HG03060 (cell line): ENCODE data around the gene EXOSC7.
"Not testable (repeated sequence)": the region's sequence is repeated elsewhere in the genome, so short reads cannot be mapped to it uniquely, and the experiment has no call there.

ENCODE experiments used
- ATAC-seq: cut with Tn5 transposase; IDR thresholded peaks from one replicate; pipeline ENCODE4 v1.9.1; 2021; ENCODE audit warnings: low read depth, moderate number of reproducible peaks; ENCODE audit not compliant: unreplicated experiment

The EXOSC7 gene

DNA sequence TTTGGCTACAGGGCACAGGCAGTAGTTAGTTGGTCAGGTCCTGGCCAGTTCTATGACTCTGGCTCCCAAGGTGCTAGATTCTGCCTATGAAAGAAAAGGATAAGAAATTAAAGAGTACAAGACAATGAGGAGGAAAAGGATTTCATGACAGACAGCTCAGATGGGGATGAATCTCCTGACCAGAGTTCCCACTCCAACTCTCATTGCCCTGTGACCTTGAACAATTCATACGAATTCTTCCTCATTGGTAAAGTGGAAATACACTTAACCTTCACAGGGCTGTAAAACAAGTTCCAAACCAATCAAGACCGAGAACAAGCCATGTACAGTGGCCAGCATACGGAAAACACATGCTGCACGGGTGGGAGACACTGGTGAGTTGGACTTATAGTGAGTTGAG is 73.8 kb downstream of the EXOSC7 start:
- ATAC-seq: no peak

DNA sequence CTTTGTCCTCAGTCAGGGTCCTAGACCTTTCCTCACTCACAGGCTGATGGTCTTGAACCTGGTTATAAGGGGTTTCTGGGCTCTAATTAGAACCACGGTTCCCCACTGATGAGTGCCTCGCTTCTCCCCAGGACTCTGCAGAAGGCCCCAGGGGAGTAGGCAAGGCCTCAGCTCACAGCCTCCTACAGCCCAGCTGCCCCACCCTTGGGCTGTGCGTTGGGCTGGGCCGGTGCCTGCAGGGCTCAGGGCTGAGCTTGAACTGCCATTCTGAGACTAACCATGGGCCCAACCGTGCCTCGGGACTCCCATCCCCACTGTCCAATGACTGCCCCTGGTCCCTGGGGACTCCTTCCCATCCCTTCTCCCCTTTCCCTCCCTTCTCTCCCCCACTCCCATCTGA is 75.6 kb downstream of the EXOSC7 start:
- no peak for ATAC-seq

DNA sequence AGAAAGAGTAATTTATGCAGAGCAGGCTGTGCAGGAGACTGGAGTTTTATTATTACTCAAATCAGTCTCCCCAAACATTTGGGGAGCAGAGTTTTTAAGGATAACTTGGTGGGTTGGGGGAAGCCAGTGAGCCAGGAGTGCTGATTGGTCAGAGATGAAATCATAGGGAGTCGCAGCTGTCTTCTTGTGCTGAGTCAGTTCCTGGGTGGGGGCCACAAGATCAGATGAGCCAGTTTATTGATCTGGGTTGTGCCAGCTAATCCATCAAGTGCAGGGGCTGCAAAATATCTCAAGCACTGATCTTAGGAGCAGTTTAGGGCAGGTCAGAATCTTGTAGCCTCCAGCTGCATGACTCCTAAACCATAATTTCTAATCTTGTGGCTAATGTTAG is 77.8 kb downstream of the EXOSC7 start:
- not testable (repeated sequence) for ATAC-seq

DNA sequence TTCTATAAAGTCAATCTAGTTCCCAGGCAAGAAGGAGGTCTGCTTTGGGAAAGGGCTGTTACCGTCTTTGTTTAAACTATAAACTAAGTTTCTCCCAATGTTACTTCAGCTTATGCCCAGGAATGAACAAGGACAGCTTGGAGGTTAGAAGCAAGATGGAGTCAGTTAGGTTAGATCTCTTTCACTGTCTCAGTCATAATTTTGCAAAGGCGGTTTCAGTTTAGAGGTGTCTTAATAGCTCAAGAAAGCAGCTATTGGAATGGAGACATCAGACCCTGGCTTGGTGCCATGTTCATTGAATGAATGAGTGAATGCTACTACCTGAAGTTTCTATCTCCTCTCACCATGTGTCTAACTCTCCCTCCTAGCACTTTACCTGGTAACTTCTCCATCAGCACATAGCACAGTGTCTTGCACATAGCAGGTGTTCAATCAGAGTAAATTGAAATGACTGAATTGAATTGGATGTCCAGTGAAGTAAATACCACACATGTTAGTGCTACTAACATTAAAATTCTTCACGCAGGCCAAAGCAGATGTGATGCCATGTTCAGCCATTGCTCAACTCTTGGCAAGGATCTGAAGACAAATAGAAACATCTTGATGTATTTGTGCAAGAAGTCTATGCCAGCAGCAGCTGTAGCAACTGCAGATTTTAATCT is 78.3 kb downstream of the EXOSC7 start:
- ATAC-seq: no peak

DNA sequence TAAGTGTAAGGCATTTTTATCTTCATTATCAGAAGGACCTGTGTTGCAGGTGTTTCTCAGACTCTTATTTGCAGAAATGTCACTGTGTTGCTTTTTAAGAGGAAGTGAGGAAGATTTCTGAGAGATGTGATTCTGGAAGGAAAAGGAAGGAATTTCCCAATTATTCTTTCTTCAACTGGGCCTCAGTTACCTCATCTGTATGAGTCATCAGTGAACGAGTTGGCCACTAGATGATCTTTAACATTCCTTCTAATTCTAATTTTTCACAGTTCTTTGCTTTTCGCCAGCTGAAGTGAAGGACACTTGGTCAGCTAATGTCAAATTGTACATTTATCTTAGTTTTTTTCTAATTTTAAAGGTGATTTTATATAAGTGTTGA is 79.0 kb downstream of the EXOSC7 start:
- no peak for ATAC-seq

DNA sequence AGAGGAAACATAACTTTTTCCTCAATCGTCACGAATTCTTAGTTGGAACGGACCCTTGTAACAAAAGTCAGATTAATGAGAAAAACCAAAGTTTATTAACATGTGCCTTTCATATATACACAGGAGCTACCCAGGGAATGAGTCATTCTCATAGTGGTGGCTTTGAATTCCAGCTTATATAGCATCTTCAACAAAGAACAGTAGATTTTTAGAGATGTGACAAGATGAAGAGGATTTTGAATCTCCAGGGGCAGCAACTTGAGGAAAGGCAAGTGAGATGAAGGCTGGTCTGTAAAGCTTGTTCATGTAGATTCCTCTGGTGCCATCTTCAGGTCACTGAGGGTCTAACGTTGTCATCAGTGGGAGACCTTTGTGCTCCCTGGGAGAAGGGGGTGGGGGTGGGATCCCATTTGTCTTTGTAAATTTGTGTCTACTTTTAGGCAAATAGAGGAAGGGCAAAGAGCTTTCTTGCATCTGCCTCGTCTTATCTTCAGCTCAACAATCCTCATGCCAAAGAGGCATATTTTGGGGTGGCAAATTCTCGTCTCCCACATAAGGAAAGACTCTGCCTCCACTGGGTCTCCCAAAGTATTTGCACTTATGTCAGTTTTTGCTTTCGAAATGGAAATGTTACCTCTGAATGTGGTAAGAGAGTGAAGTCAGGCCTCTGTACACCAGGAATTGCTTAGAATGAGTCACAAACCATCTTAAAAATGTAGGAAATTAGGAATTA is 79.5 kb downstream of the EXOSC7 start:
- no peak for ATAC-seq

DNA sequence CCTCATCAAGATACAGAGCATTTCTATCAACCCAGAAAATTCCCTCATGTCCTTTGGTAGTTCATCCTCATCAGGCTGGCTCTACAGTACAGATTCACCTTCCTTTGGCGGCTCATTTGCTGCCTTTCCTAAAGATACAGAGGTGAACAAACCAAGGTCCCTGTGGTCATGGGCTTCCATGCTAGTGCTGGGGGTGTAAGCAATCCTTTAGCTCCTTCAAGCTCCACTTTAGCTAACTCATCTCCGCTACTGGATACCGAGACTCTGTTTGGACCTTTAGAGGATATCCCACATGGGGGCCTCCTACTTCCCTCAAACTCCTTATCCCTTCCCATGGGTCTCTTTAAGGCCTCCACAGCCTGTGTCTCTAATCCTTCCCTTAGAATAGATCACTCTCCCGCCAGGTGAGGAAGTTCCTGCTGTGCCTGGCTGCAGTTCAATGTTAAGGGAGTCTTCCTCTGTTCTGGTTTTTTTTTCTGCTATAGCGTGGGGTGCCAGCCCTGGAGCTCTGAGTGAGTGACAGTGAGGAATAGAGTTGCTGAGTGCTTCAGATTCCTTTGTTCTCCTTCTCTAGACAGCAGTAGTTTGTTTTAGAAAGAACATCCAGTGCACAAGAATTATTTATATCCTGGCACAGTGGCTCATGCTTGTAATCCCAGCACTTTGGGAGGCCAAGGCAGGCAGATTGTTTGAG is 80.7 kb downstream of the EXOSC7 start:
- ATAC-seq: no peak

DNA sequence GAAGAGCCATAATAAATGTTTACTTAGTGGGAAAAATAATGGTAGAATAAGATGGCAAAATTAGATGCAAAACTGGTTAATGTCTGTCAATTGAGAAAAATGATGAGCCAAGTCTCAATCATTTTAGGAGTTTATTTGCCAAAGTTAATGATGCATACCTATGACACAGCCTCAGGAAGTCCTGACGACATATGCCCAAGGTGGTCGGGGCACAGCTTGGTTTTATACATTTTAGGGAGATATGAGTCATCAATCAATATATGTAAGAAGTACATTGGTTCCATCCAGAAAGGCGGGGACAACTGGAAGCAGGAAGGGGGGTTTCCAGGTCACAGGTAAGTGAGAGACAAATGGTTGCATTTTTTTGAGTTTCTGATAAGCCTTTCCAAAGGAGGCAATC is 81.5 kb downstream of the EXOSC7 start:
- ATAC-seq: no peak

DNA sequence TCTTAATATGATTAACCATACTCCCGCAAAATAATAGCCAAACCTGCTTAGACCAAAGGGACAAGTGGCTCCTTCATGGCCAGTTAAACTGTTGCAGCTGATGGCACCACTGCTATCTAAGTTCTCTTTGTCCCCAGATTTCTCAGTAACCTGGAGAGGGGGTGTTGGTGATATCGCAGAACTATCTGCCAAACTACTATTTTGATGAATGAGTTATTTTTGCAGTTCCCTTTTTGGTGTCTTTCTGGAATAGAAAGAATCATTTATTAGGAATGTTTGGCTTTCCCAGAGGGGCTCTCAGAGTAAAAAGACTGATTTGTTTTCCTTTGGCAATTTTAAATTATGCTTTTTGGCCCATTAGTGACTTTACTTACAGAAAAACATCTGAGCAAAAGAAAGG is 83.1 kb downstream of the EXOSC7 start:
- ATAC-seq: no peak

DNA sequence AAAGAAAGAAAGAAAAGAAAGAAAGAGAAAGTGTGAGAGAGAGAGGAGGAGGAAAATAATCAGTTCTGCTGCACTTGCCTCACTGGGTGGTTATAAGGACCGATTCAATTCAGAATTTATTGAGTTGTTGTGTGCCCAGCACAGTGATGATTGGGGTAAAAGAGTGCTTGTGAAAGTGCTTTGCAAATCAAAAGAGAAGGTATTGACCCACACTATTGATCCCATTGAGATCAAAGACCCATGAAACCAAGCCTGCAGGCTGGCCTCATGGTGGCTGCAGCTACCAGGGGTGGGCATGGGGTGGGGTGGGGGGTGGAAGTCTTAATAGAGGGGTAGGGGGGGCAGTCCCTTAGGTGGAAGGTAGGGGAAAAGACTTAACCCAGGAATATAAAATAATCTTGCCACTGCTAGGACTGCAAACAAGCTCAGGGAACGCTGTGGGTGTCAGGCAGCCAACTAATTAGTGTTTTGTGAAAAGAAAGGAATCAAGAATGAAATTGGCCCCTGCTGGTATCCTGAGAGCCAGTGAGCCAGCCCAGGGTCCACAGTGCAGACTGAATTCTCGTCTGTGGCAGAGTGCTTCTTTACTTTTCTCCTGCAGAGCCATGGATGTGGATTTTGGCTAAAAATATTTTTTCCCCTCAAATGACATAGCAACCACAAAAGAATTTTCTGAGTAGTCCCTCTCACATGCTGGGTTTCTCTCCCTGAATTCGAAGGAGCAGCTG is 84.3 kb downstream of the EXOSC7 start:
- no peak for ATAC-seq
